ENCODE data around the gene UBD. TPM values are rescaled to one million over a fixed set of nuclear protein-coding genes. Genes with fewer than 3 reads are reported as not detected.

UBD gene
- polyA plus RNA-seq, 1 donor (not counting 4 experiments of a cell fraction or from before 2014, with no cell fraction given) = not detected

DNA sequence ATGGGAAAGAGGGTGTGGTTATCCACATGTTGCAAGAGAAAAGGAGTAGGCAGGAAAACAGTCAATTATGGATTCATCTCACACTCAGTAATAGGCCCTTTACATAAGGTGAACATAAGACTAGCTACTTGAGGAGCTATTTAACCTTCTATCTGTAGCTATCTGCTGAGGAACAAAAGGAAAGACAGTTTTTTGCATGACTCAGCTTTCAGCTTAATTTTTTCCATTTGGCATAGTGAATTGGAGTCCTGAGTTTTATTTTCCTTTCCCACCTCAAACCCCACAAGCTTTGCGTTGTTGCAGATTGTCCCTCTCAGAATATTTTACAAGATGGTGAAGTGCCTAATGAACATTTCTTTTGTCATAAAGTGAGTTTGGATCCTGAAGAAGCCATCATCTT is 32.4 kb downstream of the UBD start:
- Histone ChIP-seq H3K36me3 (ENCODE audit: control insufficient read depth in 2 of 2, extremely low read depth in 1 of 2, insufficient read depth in 2 of 2, low read length in 2 of 2) (no peaks in the 10 kb centered on the region), H3K79me2 (ENCODE audit: control insufficient read depth, insufficient read depth, low read length) (no peaks in the 10 kb centered on the region), H3K9me1 (ENCODE audit: control insufficient read depth, extremely low read depth, insufficient read depth, low read length) (no peaks in the 10 kb centered on the region), H3K27me3 (ENCODE audit: control insufficient read depth, extremely low read depth, insufficient read depth, low read length) (peaks cover 3% of the 10 kb centered on the region), H3K4me2 (ENCODE audit: control insufficient read depth, extremely low read depth, insufficient read depth, low read depth, low read length) (no peak overlapping the region), H3K9ac (ENCODE audit: control insufficient read depth, extremely low read depth, insufficient read depth, low read length) (no peak overlapping the region), H3K4me1 (ENCODE audit: control insufficient read depth, extremely low read depth, insufficient read depth, low read length) (no peaks in the 10 kb centered on the region), H3K9me3 (ENCODE audit: control insufficient read depth, low read depth, low read length) (no peaks in the 10 kb centered on the region), H3K27ac (ENCODE audit: control insufficient read depth, insufficient read depth, low read length) (no peak overlapping the region), H2AFZ (ENCODE audit: control insufficient read depth, low read length) (no peak overlapping the region), H3K4me3 (ENCODE audit: control insufficient read depth in 2 of 3, extremely low read depth in 1 of 3, insufficient read depth in 2 of 3, low read depth in 1 of 3, low read length in 3 of 3) (no peak overlapping the region), H4K20me1 (ENCODE audit: control insufficient read depth, extremely low read depth, insufficient read depth, low read length) (no peaks in the 10 kb centered on the region)
- dilution Hi-C loops (cut with MboI; ENCODE audit: extremely low pct_ligation_motif_present, low sequenced_read_pairs) = no loop called here
- no peak for TF ChIP-seq EZH2 (IDR thresholded peaks at IDR 0.05; ENCODE audit: low read length)
- TF ChIP-seq, protein P1, sequence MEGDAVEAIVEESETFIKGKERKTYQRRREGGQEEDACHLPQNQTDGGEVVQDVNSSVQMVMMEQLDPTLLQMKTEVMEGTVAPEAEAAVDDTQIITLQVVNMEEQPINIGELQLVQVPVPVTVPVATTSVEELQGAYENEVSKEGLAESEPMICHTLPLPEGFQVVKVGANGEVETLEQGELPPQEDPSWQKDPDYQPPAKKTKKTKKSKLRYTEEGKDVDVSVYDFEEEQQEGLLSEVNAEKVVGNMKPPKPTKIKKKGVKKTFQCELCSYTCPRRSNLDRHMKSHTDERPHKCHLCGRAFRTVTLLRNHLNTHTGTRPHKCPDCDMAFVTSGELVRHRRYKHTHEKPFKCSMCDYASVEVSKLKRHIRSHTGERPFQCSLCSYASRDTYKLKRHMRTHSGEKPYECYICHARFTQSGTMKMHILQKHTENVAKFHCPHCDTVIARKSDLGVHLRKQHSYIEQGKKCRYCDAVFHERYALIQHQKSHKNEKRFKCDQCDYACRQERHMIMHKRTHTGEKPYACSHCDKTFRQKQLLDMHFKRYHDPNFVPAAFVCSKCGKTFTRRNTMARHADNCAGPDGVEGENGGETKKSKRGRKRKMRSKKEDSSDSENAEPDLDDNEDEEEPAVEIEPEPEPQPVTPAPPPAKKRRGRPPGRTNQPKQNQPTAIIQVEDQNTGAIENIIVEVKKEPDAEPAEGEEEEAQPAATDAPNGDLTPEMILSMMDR (optimal IDR thresholded peaks at IDR 0.05 in 1 of 3, IDR thresholded peaks at IDR 0.05 in 1 of 3, conservative IDR thresholded peaks at IDR 0.05 in 1 of 3; ENCODE audit: extremely low read depth in 1 of 3, insufficient read depth in 2 of 3, low read length in 3 of 3) = no peak
- no peak for DNase-seq (ENCODE audit: low read depth, low spot score)
- no peak for FAIRE-seq

GRCh38 chr6:29525311-29525639 is 34.3 kb downstream of the UBD start:
- no peak overlapping the region for H3K4me2 ChIP-seq (ENCODE audit: control insufficient read depth, extremely low read depth, insufficient read depth, low read depth, low read length)
- dilution Hi-C loops (cut with MboI; ENCODE audit: extremely low pct_ligation_motif_present, low sequenced_read_pairs) = no loop called here
- no peaks in the 10 kb centered on the region for H3K4me1 ChIP-seq (ENCODE audit: control insufficient read depth, extremely low read depth, insufficient read depth, low read length)
- no peaks in the 10 kb centered on the region for H3K79me2 ChIP-seq (ENCODE audit: control insufficient read depth, insufficient read depth, low read length)
- no peak overlapping the region for H2AFZ ChIP-seq (ENCODE audit: control insufficient read depth, low read length)
- TF ChIP-seq, protein P1 (optimal IDR thresholded peaks at IDR 0.05 in 1 of 3, IDR thresholded peaks at IDR 0.05 in 1 of 3, conservative IDR thresholded peaks at IDR 0.05 in 1 of 3; ENCODE audit: extremely low read depth in 1 of 3, insufficient read depth in 2 of 3, low read length in 3 of 3) = no peak
- TF ChIP-seq EZH2 (IDR thresholded peaks at IDR 0.05; ENCODE audit: low read length) = no peak
- H3K9me1 ChIP-seq (ENCODE audit: control insufficient read depth, extremely low read depth, insufficient read depth, low read length) = no peaks in the 10 kb centered on the region
- DNase-seq (ENCODE audit: low read depth, low spot score) = no peak
- no peaks in the 10 kb centered on the region for H3K9me3 ChIP-seq (ENCODE audit: control insufficient read depth, low read depth, low read length)
- no peaks in the 10 kb centered on the region for H3K36me3 ChIP-seq (ENCODE audit: control insufficient read depth in 2 of 2, extremely low read depth in 1 of 2, insufficient read depth in 2 of 2, low read length in 2 of 2)
- no peaks in the 10 kb centered on the region for H4K20me1 ChIP-seq (ENCODE audit: control insufficient read depth, extremely low read depth, insufficient read depth, low read length)
- H3K4me3 ChIP-seq (ENCODE audit: control insufficient read depth in 2 of 3, extremely low read depth in 1 of 3, insufficient read depth in 2 of 3, low read depth in 1 of 3, low read length in 3 of 3) = no peak overlapping the region
- no peak overlapping the region for H3K27ac ChIP-seq (ENCODE audit: control insufficient read depth, insufficient read depth, low read length)
- H3K27me3 ChIP-seq (ENCODE audit: control insufficient read depth, extremely low read depth, insufficient read depth, low read length) = peaks cover 3% of the 10 kb centered on the region
- no peak overlapping the region for H3K9ac ChIP-seq (ENCODE audit: control insufficient read depth, extremely low read depth, insufficient read depth, low read length)
- no peak for FAIRE-seq

Data from keratinocyte (primary cell).